ENCODE data around the gene RFESD. TPM values are rescaled to one million over a fixed set of nuclear protein-coding genes. Genes with fewer than 3 reads are reported as not detected.

The RFESD gene
- total RNA-seq, 1 experiment from 2014 or later, result 2.2 TPM

- ChIA-PET CTCF (no interaction called here), POLR2A (no interaction called here)
- Histone ChIP-seq H3K27ac (ENCODE audit: low read length) (no peak overlapping the region), H3K36me3 (ENCODE audit: control insufficient read depth, insufficient read depth, low read length) (no peaks in the 10 kb centered on the region), H3K4me3 (ENCODE audit: low read depth in 2 of 2, low read length in 2 of 2) (no peak overlapping the region), H3K4me1 (ENCODE audit: control insufficient read depth, insufficient read depth, low read length) (0 out of 2 replicates have a peak, but pooled peaks cover 4% of the 10 kb centered on the region), H3K27me3 (ENCODE audit: control insufficient read depth, insufficient read depth, low read length) (no peaks in the 10 kb centered on the region), H3K9me3 (ENCODE audit: control insufficient read depth, insufficient read depth, low read depth, low read length) (no peaks in the 10 kb centered on the region)
- ATAC-seq (no peak), DNase-seq (ENCODE audit: low read depth, low spot score) (no peak)
- intact Hi-C loops (cut with micrococcal nuclease; ENCODE audit: unreplicated experiment) (no loop called here), in situ Hi-C loops (cut with HindIII; ENCODE audit: low pct_unique_long_range_greater_than_20kb, low sequenced_read_pairs) (no loop called here)
- no TSS peak for BruUV-seq (replicated peaks)
- TF ChIP-seq CTCF (IDR thresholded peaks at IDR 0.05), result no peak
- no peak for TF ChIP-seq TCF7L2 (IDR thresholded peaks at IDR 0.05; ENCODE audit: low read depth, low read length)
- no peak for TF ChIP-seq POLR2AphosphoS5 (IDR thresholded peaks at IDR 0.05; ENCODE audit: low read depth, low read length)
- no peak for TF ChIP-seq SIN3A (IDR thresholded peaks at IDR 0.05; ENCODE audit: borderline replicate concordance, insufficient read depth, low read depth, low read length)
- no peak for TF ChIP-seq REST (IDR thresholded peaks at IDR 0.05; ENCODE audit: insufficient read depth in 1 of 2, low read depth in 2 of 2, low read length in 1 of 2)
Observed at GRCh38 chr5:95633671-95634070, 12.9 kb upstream of the RFESD start.

- ChIA-PET CTCF (no interaction called here), POLR2A (no interaction called here)
- TF ChIP-seq SIN3A (IDR thresholded peaks at IDR 0.05; ENCODE audit: borderline replicate concordance, insufficient read depth, low read depth, low read length), result no peak
- no peak for TF ChIP-seq REST (IDR thresholded peaks at IDR 0.05; ENCODE audit: insufficient read depth in 1 of 2, low read depth in 2 of 2, low read length in 1 of 2)
- no peak for TF ChIP-seq TCF7L2 (IDR thresholded peaks at IDR 0.05; ENCODE audit: low read depth, low read length)
- no peak for TF ChIP-seq POLR2AphosphoS5 (IDR thresholded peaks at IDR 0.05; ENCODE audit: low read depth, low read length)
- TF ChIP-seq CTCF (IDR thresholded peaks at IDR 0.05), result no peak
- no peak overlapping the region for H3K4me3 ChIP-seq (ENCODE audit: low read depth in 2 of 2, low read length in 2 of 2)
- H3K36me3 ChIP-seq (ENCODE audit: control insufficient read depth, insufficient read depth, low read length), result no peaks in the 10 kb centered on the region
- in situ Hi-C loops (cut with HindIII; ENCODE audit: low pct_unique_long_range_greater_than_20kb, low sequenced_read_pairs) (no loop called here), intact Hi-C loops (cut with micrococcal nuclease; ENCODE audit: unreplicated experiment) (no loop called here)
- no peaks in the 10 kb centered on the region for H3K9me3 ChIP-seq (ENCODE audit: control insufficient read depth, insufficient read depth, low read depth, low read length)
- H3K4me1 ChIP-seq (ENCODE audit: control insufficient read depth, insufficient read depth, low read length), result 0 out of 2 replicates have a peak, but pooled peaks cover 4% of the 10 kb centered on the region
- no peaks in the 10 kb centered on the region for H3K27me3 ChIP-seq (ENCODE audit: control insufficient read depth, insufficient read depth, low read length)
- H3K27ac ChIP-seq (ENCODE audit: low read length), result no peak overlapping the region
- no TSS peak for BruUV-seq (replicated peaks)
- no peak for ATAC-seq
- DNase-seq (ENCODE audit: low read depth, low spot score), result no peak
Observed at GRCh38 chr5:95634081-95634480, 12.5 kb upstream of the RFESD start.

All from Panc1 (cell line).